GM18951 (cell line): ENCODE data around the gene KRTAP10-10.
"Not testable (repeated sequence)": the region's sequence is repeated elsewhere in the genome, so short reads cannot be mapped to it uniquely, and the experiment has no call there.

Experiments
- POLR2A ChIP-seq: IDR thresholded peaks from 4 replicates; pipeline ENCODE4 v1.6.1; 2011; ENCODE audit warnings: mild to moderate bottlenecking; ENCODE audit not compliant: insufficient read length, insufficient read depth; ENCODE audit errors: extremely low read depth
- in situ Hi-C: fragments of 300-500 bp; cut with MboI; formaldehyde crosslinking; loops from one replicate; pipeline ENCODE4 v1.12.0; 2022; ENCODE audit warnings: low sequenced_read_pairs, mixed read lengths, inconsistent platforms; ENCODE audit not compliant: unreplicated experiment

The KRTAP10-10 gene, protein sequence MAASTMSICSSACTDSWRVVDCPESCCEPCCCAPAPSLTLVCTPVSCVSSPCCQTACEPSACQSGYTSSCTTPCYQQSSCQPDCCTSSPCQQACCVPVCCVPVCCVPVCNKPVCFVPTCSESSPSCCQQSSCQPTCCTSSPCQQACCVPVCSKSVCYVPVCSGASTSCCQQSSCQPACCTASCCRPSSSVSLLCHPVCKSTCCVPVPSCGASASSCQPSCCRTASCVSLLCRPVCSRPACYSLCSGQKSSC

DNA sequence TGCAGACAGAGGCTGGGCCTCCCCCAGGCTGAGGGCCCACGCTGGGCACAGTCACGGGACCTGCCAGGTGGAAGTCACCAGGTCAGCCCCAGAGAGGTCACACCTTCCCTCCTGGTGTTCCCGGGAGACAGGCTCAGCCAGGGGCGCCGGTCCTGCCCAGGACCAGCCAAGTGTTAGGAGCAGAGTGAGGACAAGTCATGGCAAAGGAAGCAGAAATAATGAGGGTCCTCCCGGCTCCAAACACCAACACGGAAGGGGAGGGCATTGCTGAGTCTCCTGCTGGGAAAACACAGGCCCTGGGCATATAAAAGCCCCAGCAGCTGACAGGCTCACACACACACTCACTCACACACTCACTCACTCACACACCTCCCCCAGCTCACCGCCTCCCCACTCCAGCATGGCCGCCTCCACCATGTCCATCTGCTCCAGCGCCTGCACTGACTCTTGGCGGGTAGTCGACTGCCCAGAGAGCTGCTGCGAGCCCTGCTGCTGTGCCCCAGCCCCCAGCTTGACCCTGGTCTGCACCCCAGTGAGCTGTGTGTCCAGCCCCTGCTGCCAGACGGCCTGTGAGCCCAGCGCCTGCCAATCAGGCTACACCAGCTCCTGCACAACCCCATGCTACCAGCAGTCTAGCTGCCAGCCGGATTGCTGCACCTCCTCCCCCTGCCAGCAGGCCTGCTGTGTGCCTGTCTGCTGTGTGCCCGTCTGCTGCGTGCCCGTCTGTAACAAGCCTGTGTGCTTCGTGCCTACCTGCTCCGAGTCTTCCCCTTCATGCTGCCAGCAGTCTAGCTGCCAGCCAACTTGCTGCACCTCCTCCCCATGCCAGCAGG lies at the start of gene KRTAP10-10:
Gene KRTAP10-10 (plus strand): TSS at position 339 of the 833 bp plus-strand sequence. CDS start 62 bp downstream, at position 401.
- in situ Hi-C loops = no loop called here
- TF ChIP-seq POLR2A = no peak

DNA sequence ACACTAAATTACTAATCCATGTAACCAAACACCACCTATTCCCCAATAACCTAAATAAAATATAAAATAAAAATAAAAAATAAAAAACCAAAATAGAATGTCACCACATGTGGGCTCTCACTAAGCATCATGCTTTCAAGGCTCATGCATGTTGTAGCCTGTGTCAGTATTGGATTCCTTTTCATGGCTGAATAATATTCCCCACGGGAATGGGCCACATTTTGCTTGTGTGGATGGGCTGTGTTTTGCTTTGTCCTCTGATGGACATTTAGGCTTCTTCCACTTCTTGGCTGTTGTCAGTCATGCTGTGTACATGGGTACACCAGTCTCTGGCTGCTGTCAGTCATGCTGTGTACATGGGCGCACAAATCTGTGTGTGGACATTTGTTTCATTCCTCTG lies 48.1 kb upstream of the KRTAP10-10 start:
- TF ChIP-seq POLR2A = no peak

DNA sequence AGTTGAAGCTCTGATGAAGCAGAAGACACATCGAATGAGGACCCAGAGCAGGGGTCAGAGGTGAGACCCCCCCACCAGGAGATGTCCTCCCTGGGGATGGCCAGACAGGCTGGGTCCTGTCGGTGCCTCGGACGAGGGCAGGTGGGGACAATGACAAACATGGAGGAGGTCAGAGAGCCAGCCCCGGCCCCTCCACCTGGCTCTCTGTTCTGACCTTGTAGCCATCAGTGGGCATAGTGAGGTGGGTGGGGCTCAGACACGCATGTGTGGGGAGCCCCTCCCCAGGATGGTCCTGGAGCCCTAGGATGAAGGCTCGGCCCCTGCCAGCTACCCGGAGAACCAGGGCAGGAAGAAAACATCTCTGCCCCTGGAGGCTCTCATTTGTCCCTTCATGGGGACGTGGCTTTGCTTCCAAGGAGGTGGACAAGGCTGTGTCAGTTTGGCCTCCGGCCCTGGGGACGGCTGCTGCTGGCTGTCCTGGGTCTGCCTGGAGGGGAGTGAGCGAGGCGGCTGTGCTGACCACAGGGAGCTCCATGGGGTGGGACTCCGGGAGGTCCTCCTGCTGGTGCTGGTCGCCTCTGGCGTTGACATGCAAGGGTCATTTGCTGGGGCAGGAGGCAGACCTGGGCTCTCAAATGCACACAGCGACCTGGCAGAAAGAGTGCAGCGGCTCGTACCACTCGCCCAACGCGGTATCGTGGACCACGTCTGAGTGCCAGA lies 47.4 kb upstream of the KRTAP10-10 start:
- in situ Hi-C loops = no loop called here

More for the DNA sequence above, 48.1 kb upstream of the KRTAP10-10 start:
- in situ Hi-C loops = no loop called here

DNA sequence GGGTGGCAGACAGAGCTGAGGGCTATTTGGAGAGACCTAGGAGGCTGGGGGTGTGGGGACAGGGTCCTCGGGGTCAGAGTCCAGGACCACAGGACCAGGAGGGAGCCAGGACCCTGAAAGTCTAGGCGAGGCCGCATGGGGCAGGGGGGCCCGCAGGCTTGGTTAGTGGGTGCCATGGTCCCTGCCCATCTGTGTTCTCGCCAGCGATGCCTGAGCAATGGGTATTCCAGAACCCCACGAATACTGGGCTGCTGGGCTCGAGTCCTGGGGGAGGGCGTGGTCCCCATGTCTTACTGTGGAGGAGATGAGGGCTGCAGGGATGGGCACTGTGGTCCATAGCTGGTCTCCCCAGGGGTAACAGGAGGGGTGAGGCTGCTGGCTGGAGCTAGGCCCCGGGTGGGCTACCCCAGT lies 46.8 kb upstream of the KRTAP10-10 start:
- TF ChIP-seq POLR2A = no peak
- in situ Hi-C loops = no loop called here

More for the DNA sequence above, 47.4 kb upstream of the KRTAP10-10 start:
- no peak for TF ChIP-seq POLR2A

DNA sequence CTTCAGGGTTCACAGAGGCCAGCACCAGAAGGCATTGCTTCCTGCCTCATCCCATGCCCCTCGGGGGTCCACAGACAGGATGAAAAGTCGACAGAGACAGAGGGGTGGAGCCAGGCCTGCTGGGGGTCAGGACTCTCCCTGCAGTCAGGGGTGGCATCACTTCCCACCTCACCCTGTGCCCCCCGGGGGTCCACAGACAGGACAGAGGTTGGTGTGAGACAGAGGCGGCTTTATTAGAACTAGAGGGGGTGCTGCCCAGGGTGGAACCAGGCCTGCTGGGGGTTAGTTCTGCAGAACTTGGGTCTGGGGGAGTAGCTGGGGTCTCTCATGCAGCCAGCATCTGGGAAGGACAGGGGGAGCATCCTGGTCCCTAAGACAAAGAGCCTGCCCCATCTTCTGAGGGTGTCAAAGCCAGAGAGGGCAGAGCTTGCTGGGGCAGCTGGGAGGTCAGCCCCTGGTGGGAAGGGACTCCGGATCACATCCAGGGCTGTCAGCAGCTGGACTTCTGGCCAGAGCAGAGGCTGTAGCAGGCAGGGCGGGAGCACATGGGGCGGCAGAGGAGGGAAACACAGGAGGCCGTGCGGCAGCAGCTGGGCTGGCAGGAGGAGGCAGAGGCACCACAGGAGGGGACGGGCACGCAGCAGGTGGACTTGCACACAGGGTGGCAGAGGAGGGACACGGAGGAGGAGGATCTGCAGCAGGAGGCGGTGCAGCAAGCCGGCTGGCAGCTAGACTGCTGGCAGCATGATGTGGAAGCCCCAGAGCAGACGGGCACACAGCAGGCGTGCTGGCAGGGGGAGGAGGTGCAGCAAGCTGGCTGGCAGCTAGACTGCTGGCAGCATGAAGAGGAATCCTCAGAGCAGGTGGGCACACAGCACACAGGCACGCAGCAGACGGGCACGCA lies 46.0 kb upstream of the KRTAP10-10 start:
- in situ Hi-C loops = not testable (repeated sequence)

DNA sequence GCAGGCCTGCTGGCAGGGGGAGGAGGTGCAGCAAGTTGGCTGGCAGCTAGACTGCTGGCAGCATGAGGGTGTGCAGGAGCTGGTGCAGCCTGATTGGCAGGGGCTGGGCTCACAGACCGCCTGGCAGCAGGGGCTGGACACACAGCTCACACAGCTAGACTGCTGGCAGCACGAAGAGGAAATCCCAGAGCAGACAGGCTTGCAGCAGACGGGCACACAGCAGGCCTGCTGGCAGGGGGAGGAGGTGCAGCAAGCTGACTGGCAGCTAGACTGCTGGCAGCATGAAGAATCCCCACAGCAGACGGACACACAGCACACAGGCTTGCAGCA lies 45.4 kb upstream of the KRTAP10-10 start:
- in situ Hi-C loops = not testable (repeated sequence)

DNA sequence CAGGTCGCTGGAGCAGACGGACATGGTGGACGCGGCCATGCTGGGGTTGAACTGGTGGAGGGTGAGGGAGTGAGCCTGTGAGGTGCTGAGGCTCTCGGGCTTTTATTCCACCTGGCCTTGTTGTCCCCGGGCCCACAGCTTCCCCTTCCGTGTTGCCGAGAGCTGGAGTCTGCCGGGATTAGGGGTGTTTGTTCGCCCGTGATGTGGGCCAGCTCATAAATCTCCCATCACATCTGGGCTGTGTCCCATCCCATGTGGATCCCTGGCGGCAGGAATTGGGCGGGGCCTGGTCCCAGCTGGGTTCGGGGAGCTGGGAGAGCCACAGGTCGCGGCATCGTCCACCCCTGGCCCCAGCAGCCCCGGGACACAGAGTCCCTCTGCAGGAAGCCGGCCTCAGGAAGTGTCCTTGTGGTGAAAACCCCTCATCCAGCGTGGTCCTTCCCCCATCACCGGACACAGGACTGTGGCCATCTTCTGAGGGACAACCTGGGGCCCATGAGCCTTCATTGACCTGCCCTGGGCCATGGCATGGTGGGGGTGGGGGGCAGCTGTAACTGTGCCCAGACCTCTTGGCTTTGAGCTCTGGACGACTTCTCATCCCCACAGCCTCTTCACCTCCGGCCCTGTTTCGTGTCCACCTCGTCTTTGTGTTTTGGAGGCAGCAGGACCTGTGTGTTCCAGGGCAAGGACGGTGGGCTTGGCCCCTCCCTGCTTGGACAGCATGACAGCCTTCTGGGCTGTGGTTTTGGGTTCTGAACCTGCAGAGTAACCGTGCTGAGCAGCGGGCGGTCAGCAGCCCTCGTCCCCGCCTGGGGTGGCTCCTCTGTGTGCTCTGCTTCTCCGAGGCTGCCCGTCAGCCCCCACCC lies 44.5 kb upstream of the KRTAP10-10 start, which contains the start of gene KRTAP10-6:
Gene KRTAP10-6 (minus strand): TSS at position 60 of the 866 bp plus-strand sequence. CDS start 21 bp downstream, at position 39.
- TF ChIP-seq POLR2A = no peak
- in situ Hi-C loops = no loop called here

DNA sequence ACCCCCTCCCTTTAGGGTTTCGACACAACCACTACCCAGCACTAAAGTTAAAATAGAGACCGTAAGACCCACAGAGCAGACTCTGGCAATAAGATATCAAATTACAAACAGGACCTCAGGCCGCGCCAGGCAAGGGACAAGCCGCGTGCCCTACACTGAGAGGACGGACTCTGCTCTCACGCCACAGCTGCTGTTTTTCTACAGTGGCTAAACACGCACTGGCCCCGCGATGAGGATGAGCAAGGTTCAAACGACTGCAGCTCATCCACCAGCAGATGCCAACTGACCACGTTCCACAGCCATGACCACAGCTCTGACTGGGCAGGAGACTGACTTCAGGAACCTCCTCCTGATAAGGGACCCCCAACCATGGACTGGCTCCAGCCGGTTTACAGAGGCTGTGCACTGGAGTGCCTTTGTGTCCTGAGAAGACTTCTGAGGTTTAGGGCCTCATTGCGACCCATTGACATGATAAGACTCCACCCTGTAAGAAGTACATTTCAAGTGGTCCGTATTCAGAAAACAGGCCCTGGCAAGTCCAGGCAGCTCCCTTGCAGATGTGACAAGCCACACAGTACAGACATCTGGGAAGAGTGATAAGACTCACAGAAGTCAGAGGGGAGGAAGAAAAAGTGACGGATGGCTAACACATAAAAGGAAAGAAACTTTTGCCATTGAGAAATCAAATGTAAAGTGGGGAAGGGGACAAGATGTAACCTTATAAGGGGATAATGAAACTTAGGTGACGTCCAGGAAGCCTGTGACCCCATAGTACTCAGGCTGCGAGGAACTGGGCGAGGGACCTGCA lies 43.4 kb upstream of the KRTAP10-10 start:
- TF ChIP-seq POLR2A = no peak
- in situ Hi-C loops = no loop called here

DNA sequence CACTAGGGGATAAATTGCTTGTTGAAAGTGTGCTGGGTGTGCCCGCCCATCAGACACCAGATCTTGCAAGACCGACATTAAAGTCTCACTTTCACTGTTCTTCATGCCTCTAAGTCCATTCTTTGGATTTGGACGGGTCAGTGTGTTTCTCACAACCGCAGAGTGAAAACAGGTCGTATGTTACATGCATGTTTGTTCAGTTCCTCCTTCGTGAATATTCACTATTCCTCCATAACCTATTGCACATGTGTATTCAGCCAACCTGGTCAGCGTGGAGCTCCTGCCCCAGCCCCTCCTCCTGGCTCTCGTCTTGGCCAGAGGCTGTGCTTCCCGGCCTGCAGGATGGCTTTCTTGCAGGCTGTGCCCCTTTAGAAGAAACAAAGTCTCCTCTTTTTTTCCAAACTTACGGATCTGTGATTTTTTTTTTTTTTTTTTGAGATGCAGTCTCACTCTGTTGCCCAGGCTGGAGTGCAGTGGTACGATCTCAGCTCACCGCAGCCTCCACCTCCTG lies 42.7 kb upstream of the KRTAP10-10 start:
- in situ Hi-C loops = no loop called here
- no peak for TF ChIP-seq POLR2A

DNA sequence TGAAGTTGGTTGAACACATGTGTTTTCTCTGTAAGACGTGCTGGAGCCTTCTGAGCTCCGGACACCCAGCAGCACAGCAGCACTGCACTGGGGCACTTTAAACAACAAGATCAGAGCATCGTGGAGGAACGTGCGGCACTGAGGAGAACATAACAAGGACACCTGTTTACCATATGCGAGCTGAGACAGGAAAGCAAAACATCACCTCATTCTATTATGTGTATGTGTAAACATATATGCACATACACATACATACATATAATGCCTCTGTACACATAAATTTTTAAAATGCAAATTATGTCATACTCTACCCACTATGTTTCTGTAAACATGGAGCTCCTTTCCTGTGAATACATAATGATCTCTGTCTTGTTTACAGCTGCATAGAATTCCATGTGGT lies 41.6 kb upstream of the KRTAP10-10 start:
- in situ Hi-C loops = no loop called here
- no peak for TF ChIP-seq POLR2A

DNA sequence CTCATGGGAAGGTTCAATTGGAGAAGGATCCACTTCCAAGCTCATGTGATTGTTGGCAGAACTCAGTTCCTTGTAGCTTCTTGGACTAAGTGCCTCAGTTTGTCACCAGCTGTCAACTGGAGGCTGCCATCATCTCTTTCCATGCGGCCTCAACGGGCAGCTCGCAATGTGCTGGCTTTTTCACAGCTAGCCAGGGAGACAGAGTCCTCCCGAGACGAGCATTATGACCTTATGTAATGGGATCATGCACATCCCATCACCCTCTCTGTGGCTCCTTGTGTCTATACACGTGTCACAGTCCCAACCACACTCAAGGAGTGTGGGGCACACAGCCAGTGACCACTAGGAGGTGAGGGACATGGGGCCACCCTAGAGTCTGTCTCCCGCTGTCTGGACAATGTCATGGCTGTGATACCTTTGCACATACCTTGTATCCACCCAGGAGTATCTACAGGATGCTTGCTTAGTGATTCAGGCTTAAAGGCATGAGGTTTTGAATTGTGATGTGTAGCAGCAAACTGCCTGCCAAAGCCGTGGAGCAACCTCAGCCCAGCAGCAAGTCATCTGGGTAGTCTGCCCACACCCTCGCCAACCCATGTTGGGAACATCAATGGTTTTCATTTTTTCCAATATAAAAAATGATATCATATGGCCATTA lies 41.0 kb upstream of the KRTAP10-10 start:
- in situ Hi-C loops = no loop called here
- no peak for TF ChIP-seq POLR2A

DNA sequence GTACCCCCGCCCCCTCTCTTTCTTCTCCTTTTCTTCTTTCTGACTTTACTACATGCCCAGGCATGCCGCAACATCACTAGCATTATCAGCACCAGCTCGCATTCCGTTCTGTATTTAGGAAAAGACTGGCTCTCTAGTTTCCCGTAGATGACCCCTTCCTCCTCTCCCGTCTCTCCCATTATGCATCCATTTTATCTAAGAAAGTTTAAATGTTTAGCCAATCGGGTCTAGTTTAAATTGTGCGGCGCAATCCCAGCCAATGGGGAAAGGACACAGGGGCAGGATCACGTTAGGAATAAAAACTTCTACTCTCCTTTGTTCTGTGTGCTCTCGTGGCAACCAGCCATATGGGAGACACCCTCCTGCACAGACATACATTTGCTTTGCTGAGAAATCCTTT lies 39.1 kb upstream of the KRTAP10-10 start:
- in situ Hi-C loops = no loop called here
- TF ChIP-seq POLR2A = no peak
